BE2C (cell line): ENCODE data around the gene GPC6.

ENCODE experiments used
- DNase-seq: peaks from one replicate; pipeline ENCODE4 v3.0.0-alpha.2; 2020
- H3K27me3 ChIP-seq: fragments of 250-450 bp; sonication (Bioruptor Pico); 2 replicates; pipeline ENCODE4 v1.5.1; 2020; ENCODE audit warnings: mild to moderate bottlenecking
- H3K36me3 ChIP-seq: fragments of 250-450 bp; sonication (Bioruptor Pico); 2 replicates; pipeline ENCODE4 v1.5.1; 2020; ENCODE audit warnings: mild to moderate bottlenecking
- H3K4me1 ChIP-seq: fragments of 250-450 bp; sonication (Bioruptor Pico); 2 replicates; pipeline ENCODE4 v1.5.1; 2020
- H3K4me3 ChIP-seq: 2 replicates; pipeline ENCODE4 v1.5.1; 2011; ENCODE audit warnings: low read depth, low read length
- H3K9me3 ChIP-seq: fragments of 250-450 bp; sonication (Bioruptor Pico); 2 replicates; pipeline ENCODE4 v1.5.1; 2020
- CTCF ChIP-seq: IDR thresholded peaks from 2 replicates; pipeline ENCODE4 v1.5.1; 2012; ENCODE audit warnings: mild to moderate bottlenecking, low read depth, low read length

The GPC6 gene

DNA sequence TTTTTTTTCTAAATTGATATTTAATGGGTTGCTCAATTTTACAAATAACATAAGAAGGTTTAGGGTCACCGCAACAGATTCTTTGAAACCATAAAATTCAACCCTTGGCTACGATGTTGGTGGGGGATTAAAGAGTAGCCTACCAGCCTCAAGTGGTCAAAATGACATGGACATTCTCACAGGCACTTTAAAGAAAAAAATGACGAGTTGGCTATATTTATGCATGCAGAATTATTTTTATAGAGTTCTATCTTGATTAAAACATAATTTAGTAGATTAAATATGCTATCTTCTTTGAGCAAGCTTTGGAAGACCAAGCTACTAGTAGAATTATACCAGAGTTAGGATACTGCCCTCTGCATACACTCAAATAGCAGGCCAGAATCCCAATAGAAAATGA is 959.9 kb downstream of the GPC6 start:
- H3K4me3 ChIP-seq, result no peak overlapping the region
- no peaks in the 10 kb centered on the region for H3K27me3 ChIP-seq
- no peaks in the 10 kb centered on the region for H3K4me1 ChIP-seq
- H3K9me3 ChIP-seq, result no peaks in the 10 kb centered on the region
- no peaks in the 10 kb centered on the region for H3K36me3 ChIP-seq
- no peak for TF ChIP-seq CTCF
- DNase-seq, result no peak

- no peak for TF ChIP-seq CTCF
- Histone ChIP-seq H3K9me3 (no peaks in the 10 kb centered on the region), H3K4me1 (no peaks in the 10 kb centered on the region), H3K36me3 (no peaks in the 10 kb centered on the region), H3K4me3 (no peak overlapping the region), H3K27me3 (no peaks in the 10 kb centered on the region)
- DNase-seq, result no peak
These were observed 961.7 kb downstream of the GPC6 start for GRCh38 chr13:94188201-94188854.

DNA sequence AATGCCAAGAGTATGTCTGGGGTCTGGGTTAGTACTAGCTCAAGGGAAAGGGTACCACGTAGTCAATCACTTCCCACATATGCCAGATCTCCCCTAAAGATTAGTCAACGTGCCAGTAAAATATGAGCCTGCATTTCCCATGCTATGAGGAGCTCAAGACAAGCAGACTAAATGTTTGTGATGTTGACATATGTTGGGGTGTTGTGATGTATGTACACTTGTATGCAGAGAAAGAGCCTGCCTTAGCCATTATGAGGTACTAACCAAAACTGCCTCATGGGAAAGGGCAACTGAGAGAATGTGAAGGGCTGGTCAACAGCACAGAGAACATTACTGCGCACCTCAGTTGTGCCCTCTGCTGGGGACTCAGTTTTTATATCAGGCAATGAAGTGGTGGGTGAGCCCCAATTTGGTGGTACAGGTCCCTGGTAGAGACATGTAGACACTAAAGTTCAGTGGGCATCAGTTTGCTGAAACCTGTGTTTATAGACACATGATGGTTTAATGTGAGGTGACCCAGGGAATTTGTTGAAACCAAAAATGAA is 965.9 kb downstream of the GPC6 start:
- no peak overlapping the region for H3K4me3 ChIP-seq
- peak; percentile 76 for TF ChIP-seq CTCF
- no peaks in the 10 kb centered on the region for H3K36me3 ChIP-seq
- DNase-seq, result peak; percentile 52
- H3K9me3 ChIP-seq, result no peaks in the 10 kb centered on the region
- H3K4me1 ChIP-seq, result no peaks in the 10 kb centered on the region
- H3K27me3 ChIP-seq, result no peaks in the 10 kb centered on the region

GRCh38 chr13:94195715-94196114 is 969.1 kb downstream of the GPC6 start:
- peaks cover 15% of the 10 kb centered on the region for H3K4me1 ChIP-seq
- no peak for DNase-seq
- no peaks in the 10 kb centered on the region for H3K27me3 ChIP-seq
- no peak overlapping the region for H3K4me3 ChIP-seq
- no peaks in the 10 kb centered on the region for H3K9me3 ChIP-seq
- no peak for TF ChIP-seq CTCF
- H3K36me3 ChIP-seq, result no peaks in the 10 kb centered on the region

DNA sequence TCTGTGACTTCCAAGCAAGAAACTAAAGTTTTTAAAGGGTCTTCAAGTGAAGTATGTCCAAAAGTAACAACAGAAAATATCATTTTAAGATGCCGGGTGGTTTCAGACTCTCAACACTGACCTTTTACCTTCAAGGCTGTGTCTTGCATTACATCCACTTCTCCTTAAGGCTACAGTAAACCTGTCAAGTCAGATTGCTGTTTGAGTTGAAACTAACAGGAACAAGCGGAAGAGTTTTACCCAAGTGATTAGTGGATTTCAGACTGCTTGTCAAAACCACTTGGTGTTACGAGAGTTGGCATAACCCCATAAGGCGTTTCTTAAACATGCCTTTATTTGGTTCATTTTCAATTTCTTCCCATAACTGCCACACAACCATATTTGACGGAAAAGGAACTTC is 969.8 kb downstream of the GPC6 start:
- TF ChIP-seq CTCF, result no peak
- DNase-seq, result no peak
- Histone ChIP-seq H3K9me3 (no peaks in the 10 kb centered on the region), H3K36me3 (no peaks in the 10 kb centered on the region), H3K27me3 (no peaks in the 10 kb centered on the region), H3K4me1 (peaks cover 17% of the 10 kb centered on the region), H3K4me3 (no peak overlapping the region)

DNA sequence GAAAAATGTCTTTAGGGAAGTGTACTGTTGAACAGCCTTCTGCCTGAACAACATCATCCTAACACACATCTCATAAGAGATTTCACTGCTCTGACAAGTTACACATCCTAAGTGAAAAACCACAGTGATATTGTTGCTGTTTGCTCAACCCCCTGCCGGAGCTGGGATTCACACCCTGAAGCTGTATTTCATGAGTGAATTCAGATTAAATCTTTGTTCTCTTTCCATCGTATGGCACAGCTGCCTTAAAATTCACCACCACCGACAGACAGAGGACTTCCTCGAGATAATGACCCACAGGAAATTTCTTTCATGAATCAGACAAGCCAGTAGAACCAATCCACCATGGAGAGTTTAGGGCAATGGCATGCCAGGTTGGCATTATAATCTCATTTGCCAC is 972.1 kb downstream of the GPC6 start:
- H3K27me3 ChIP-seq, result no peaks in the 10 kb centered on the region
- no peak for TF ChIP-seq CTCF
- H3K9me3 ChIP-seq, result no peaks in the 10 kb centered on the region
- H3K4me3 ChIP-seq, result no peak overlapping the region
- no peak for DNase-seq
- peaks cover 17% of the 10 kb centered on the region for H3K4me1 ChIP-seq
- H3K36me3 ChIP-seq, result no peaks in the 10 kb centered on the region
